Neural cell (in vitro differentiated cells): ENCODE data around the gene TTC21A.

ENCODE experiments used
- CTCF ChIP-seq: fragments of 450-650 bp; IDR thresholded peaks from 2 replicates; pipeline ENCODE4 v1.5.1; 2014; ENCODE audit warnings: antibody characterized with exemption, mild to moderate bottlenecking, moderate library complexity; ENCODE audit not compliant: poor library complexity, severe bottlenecking
- EP300 ChIP-seq: fragments of 450-650 bp; conservative IDR thresholded peaks from 2 replicates; pipeline ENCODE4 v1.6.1; 2014; ENCODE audit warnings: antibody characterized with exemption, mild to moderate bottlenecking, moderate library complexity; ENCODE audit not compliant: poor library complexity, severe bottlenecking
- EZH2 ChIP-seq: fragments of 200-600, 300-800 bp; shearing (Covaris generic), sonication (generic); IDR thresholded peaks from 2 replicates; pipeline ENCODE4 v1.6.1; 2014; ENCODE audit warnings: antibody characterized with exemption, low read length, borderline replicate concordance, mild to moderate bottlenecking; ENCODE audit not compliant: insufficient read depth, poor library complexity, severe bottlenecking
- POLR2AphosphoS5 ChIP-seq: IDR thresholded peaks from 2 replicates; pipeline ENCODE4 v1.6.1; 2012
- SMC3 ChIP-seq: fragments of 450-650 bp; conservative IDR thresholded peaks from 2 replicates; pipeline ENCODE4 v1.6.1; 2014; ENCODE audit warnings: antibody characterized with exemption, mild to moderate bottlenecking, moderate library complexity; ENCODE audit not compliant: poor library complexity
- TF ChIP-seq, protein P1 (sequence below): IDR thresholded peaks from 2 replicates; pipeline ENCODE4 v1.6.1; 2012; ENCODE audit warnings: borderline replicate concordance

GRCh38 chr3:39090922-39091321 lies 16.6 kb upstream of the TTC21A start:
- no peak for TF ChIP-seq SMC3
- TF ChIP-seq CTCF, result no peak
- TF ChIP-seq, protein P1, sequence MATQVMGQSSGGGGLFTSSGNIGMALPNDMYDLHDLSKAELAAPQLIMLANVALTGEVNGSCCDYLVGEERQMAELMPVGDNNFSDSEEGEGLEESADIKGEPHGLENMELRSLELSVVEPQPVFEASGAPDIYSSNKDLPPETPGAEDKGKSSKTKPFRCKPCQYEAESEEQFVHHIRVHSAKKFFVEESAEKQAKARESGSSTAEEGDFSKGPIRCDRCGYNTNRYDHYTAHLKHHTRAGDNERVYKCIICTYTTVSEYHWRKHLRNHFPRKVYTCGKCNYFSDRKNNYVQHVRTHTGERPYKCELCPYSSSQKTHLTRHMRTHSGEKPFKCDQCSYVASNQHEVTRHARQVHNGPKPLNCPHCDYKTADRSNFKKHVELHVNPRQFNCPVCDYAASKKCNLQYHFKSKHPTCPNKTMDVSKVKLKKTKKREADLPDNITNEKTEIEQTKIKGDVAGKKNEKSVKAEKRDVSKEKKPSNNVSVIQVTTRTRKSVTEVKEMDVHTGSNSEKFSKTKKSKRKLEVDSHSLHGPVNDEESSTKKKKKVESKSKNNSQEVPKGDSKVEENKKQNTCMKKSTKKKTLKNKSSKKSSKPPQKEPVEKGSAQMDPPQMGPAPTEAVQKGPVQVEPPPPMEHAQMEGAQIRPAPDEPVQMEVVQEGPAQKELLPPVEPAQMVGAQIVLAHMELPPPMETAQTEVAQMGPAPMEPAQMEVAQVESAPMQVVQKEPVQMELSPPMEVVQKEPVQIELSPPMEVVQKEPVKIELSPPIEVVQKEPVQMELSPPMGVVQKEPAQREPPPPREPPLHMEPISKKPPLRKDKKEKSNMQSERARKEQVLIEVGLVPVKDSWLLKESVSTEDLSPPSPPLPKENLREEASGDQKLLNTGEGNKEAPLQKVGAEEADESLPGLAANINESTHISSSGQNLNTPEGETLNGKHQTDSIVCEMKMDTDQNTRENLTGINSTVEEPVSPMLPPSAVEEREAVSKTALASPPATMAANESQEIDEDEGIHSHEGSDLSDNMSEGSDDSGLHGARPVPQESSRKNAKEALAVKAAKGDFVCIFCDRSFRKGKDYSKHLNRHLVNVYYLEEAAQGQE, result no peak
- no peak for TF ChIP-seq EZH2
- TF ChIP-seq POLR2AphosphoS5, result no peak
- no peak for TF ChIP-seq EP300
